GM12878 (cell line): ENCODE measurements around the gene RAD51B.

Experiments used
- ASH2L ChIP-seq: fragments of 300-600, 200-600 bp; sonication (generic); IDR thresholded peaks from 2 replicates; pipeline ENCODE4 v1.6.1; 2017; ENCODE audit warnings: low read depth, mild to moderate bottlenecking, borderline replicate concordance
- EZH2 ChIP-seq: IDR thresholded peaks from 2 replicates; pipeline ENCODE4 v1.6.1; 2012; ENCODE audit warnings: low read depth, mild to moderate bottlenecking, control low read depth, inconsistent platforms, low read length, borderline replicate concordance; ENCODE audit not compliant: control insufficient read depth
- IRF3 ChIP-seq: fragments of 450-650 bp; IDR thresholded peaks from 2 replicates; pipeline ENCODE4 v1.6.1; 2014; ENCODE audit warnings: mild to moderate bottlenecking
- MTA3 ChIP-seq: IDR thresholded peaks from 2 replicates; pipeline ENCODE4 v1.6.1; 2012; ENCODE audit warnings: low read length, inconsistent platforms, borderline replicate concordance
- MYB ChIP-seq: fragments of 150-350 bp; IDR thresholded peaks from 2 replicates; pipeline ENCODE4 v1.6.1; 2014; ENCODE audit warnings: mild to moderate bottlenecking, low read depth, low read length, borderline replicate concordance
- NR2C2 ChIP-seq: IDR thresholded peaks from 2 replicates; pipeline ENCODE4 v1.6.1; 2011; ENCODE audit warnings: borderline replicate concordance, low read depth; ENCODE audit not compliant: control insufficient read depth, insufficient read length
- POLR2A ChIP-seq: IDR thresholded peaks from 2 replicates; pipeline ENCODE4 v1.6.1; 2011; ENCODE audit warnings: low read depth, mild to moderate bottlenecking, low read length
- POLR2AphosphoS5 ChIP-seq: IDR thresholded peaks from 2 replicates; pipeline ENCODE4 v1.6.1; 2011; ENCODE audit warnings: mild to moderate bottlenecking, low read length, inconsistent platforms
- RCOR1 ChIP-seq: conservative IDR thresholded peaks from 2 replicates; pipeline ENCODE4 v1.6.1; 2012; ENCODE audit warnings: low read depth, low read length, improper control_type of control experiment
- SMAD5 ChIP-seq: IDR thresholded peaks from 2 replicates; pipeline ENCODE4 v1.6.1; 2016; ENCODE audit warnings: antibody characterized with exemption, low read depth
- SP1 ChIP-seq: IDR thresholded peaks from one replicate; pipeline ENCODE4 v1.6.1; 2011; ENCODE audit warnings: low read depth, low read length
- TF ChIP-seq, protein P1 (sequence below), 3 experiments: IDR thresholded peaks in 2 of 3; conservative IDR thresholded peaks in 1 of 3; 2 replicates each; pipeline ENCODE4 v1.5.1; 2011; ENCODE audit warnings: low read depth in 3 of 3, low read length in 3 of 3, mild to moderate bottlenecking in 3 of 3, control low read depth in 2 of 3, moderate library complexity in 2 of 3, inconsistent platforms in 1 of 3, mixed read lengths in 1 of 3; ENCODE audit not compliant: control insufficient read depth in 2 of 3, insufficient read depth in 1 of 3; ENCODE audit errors: extremely low read depth in 1 of 3

DNA sequence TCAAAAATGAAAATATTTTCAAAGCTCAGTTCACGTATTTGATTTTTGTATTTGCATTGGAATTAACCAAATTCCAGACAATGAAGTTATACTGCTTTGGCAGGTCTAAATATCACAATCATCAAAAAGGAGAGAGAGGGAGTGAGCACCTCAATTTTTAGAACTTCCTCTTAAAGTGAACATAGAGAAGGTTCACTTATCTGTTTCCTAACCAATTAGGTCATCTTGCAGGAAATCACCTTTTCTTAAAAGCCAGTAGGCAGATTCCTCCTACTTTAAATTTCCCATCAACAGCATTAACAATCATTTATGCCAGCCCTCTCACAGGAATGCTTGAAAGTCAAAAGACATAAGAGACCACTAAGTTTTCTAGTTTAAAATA, 584.6 kb downstream of the RAD51B start:
- TF ChIP-seq MTA3 (no peak; the same call in 1 of the 2 replicates), POLR2A (no peak; the same call in 1 of the 2 replicates), EZH2 (no peak), RCOR1 (no peak), POLR2AphosphoS5 (peak; percentile 21; the same call in 1 of the 2 replicates), NR2C2 (no peak), IRF3 (no peak), MYB (no peak), ASH2L (no peak), SP1 (no peak), SMAD5 (no peak; the same call in 1 of the 2 replicates)
- TF ChIP-seq, protein P1, sequence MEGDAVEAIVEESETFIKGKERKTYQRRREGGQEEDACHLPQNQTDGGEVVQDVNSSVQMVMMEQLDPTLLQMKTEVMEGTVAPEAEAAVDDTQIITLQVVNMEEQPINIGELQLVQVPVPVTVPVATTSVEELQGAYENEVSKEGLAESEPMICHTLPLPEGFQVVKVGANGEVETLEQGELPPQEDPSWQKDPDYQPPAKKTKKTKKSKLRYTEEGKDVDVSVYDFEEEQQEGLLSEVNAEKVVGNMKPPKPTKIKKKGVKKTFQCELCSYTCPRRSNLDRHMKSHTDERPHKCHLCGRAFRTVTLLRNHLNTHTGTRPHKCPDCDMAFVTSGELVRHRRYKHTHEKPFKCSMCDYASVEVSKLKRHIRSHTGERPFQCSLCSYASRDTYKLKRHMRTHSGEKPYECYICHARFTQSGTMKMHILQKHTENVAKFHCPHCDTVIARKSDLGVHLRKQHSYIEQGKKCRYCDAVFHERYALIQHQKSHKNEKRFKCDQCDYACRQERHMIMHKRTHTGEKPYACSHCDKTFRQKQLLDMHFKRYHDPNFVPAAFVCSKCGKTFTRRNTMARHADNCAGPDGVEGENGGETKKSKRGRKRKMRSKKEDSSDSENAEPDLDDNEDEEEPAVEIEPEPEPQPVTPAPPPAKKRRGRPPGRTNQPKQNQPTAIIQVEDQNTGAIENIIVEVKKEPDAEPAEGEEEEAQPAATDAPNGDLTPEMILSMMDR (IDR thresholded peaks at IDR 0.05 in 2 of 3, conservative IDR thresholded peaks at IDR 0.05 in 1 of 3; ENCODE audit: control insufficient read depth in 2 of 3, extremely low read depth in 1 of 3, insufficient read depth in 1 of 3, low read depth in 3 of 3, low read length in 3 of 3): no peak
